ENCODE results near the gene ZBP1. TPM values are rescaled to one million over a fixed set of nuclear protein-coding genes. Genes with fewer than 3 reads are reported as not detected.

ZBP1 gene
- total RNA-seq, 1 experiment from 2014 or later, result not detected

GRCh38 chr20:57568088-57568896 lies 51.9 kb downstream of the ZBP1 start:
- ATAC-seq (no peak), DNase-seq (ENCODE audit: low read depth, low spot score) (no peak)
- Histone ChIP-seq H4K20me1 (ENCODE audit: insufficient read depth) (no peaks in the 10 kb centered on the region), H3K9ac (ENCODE audit: low read length) (no peak overlapping the region), H3K4me3 (replicated peaks in 1 of 2; ENCODE audit: low read depth in 1 of 2, low read length in 2 of 2) (no peak overlapping the region), H3K4me2 (ENCODE audit: low read length) (no peak overlapping the region), H2AFZ (ENCODE audit: low read depth, low read length, poor library complexity, severe bottlenecking) (no peak overlapping the region), H3K27ac (ENCODE audit: low read depth, low read length) (no peak overlapping the region), H3K9me3 (ENCODE audit: control insufficient read depth in 1 of 2, insufficient read depth in 1 of 2, low read depth in 1 of 2, low read length in 2 of 2) (no peaks in the 10 kb centered on the region), H3K4me1 (ENCODE audit: control insufficient read depth in 1 of 2, insufficient read depth in 2 of 2, low read length in 2 of 2) (no peaks in the 10 kb centered on the region), H3K36me3 (ENCODE audit: control insufficient read depth in 1 of 2, insufficient read depth in 2 of 2, low read length in 2 of 2) (no peaks in the 10 kb centered on the region), H3K9me2 (ENCODE audit: insufficient read depth) (no peaks in the 10 kb centered on the region), H3K79me2 (ENCODE audit: insufficient read depth, low read length) (no peaks in the 10 kb centered on the region), H3K27me3 (ENCODE audit: insufficient read depth, low read length) (peaks cover 30% of the 10 kb centered on the region)
- ChIA-PET POLR2A (no interaction called here), RAD21 (ENCODE audit: low non-redundant PET in 1 of 2, low total read pairs in 2 of 2, uncharacterized antibody in 2 of 2, unreplicated experiment in 2 of 2) (no interaction called here), CTCF (interaction anchor here (0.8 to 1.0 kb wide), 2 partner anchors 41 to 70 kb away, joined by 3 read pairs; no protein-coding TSS in a partner anchor)
- intact Hi-C loops (cut with micrococcal nuclease), result no loop called here
- no TSS peak for BruUV-seq (replicated peaks)
- TF ChIP-seq JUND (IDR thresholded peaks at IDR 0.05), result no peak
- TF ChIP-seq SIN3A (IDR thresholded peaks at IDR 0.05; ENCODE audit: low read depth), result no peak
- no peak for TF ChIP-seq SP1 (IDR thresholded peaks at IDR 0.05; ENCODE audit: low read depth)
- TF ChIP-seq ZBTB33 (IDR thresholded peaks at IDR 0.05; ENCODE audit: extremely low read depth, insufficient replicate concordance, low read length), result no peak
- TF ChIP-seq POLR2AphosphoS5 (IDR thresholded peaks at IDR 0.05; ENCODE audit: low read depth, low read length), result no peak
- TF ChIP-seq ZNF274 (IDR thresholded peaks at IDR 0.05; ENCODE audit: low read depth, low read length), result no peak
- no peak for TF ChIP-seq FOSL1 (IDR thresholded peaks at IDR 0.05; ENCODE audit: low read depth)
- TF ChIP-seq YY1 (IDR thresholded peaks at IDR 0.05; ENCODE audit: extremely low read depth, insufficient replicate concordance, low read depth, low read length), result no peak
- no peak for TF ChIP-seq REST (IDR thresholded peaks at IDR 0.05; ENCODE audit: low read depth)
- no peak for TF ChIP-seq TCF7L2 (IDR thresholded peaks at IDR 0.05; ENCODE audit: borderline replicate concordance, extremely low read depth, insufficient read depth, insufficient read length)
- TF ChIP-seq EZH2phosphoT487 (IDR thresholded peaks at IDR 0.05; ENCODE audit: borderline replicate concordance), result no peak

Data from HCT116 (cell line).